ENCODE data around the gene TMEM163.
"Not testable (repeated sequence)": the region's sequence is repeated elsewhere in the genome, so short reads cannot be mapped to it uniquely, and the experiment has no call there.

The TMEM163 gene

GRCh38 chr2:134634054-134634753, 84.6 kb downstream of the TMEM163 start:
- DNase-seq, result no peak
- in situ Hi-C loops (cut with MboI; ENCODE audit: low pct_unique_long_range_greater_than_20kb, low sequenced_read_pairs), result no loop called here

- in situ Hi-C loops (cut with MboI; ENCODE audit: low pct_unique_long_range_greater_than_20kb, low sequenced_read_pairs), result no loop called here
- peak; percentile 9 for DNase-seq
These were observed 88.2 kb downstream of the TMEM163 start for GRCh38 chr2:134630504-134631159.

- DNase-seq, result no peak
- in situ Hi-C loops (cut with MboI; ENCODE audit: low pct_unique_long_range_greater_than_20kb, low sequenced_read_pairs), result no loop called here
These were observed 90.3 kb downstream of the TMEM163 start for GRCh38 chr2:134628453-134628852.

- no peak for DNase-seq
- in situ Hi-C loops (cut with MboI; ENCODE audit: low pct_unique_long_range_greater_than_20kb, low sequenced_read_pairs), result no loop called here
These were observed 92.0 kb downstream of the TMEM163 start for GRCh38 chr2:134626781-134627180.

GRCh38 chr2:134625311-134625710, 93.5 kb downstream of the TMEM163 start:
- in situ Hi-C loops (cut with MboI; ENCODE audit: low pct_unique_long_range_greater_than_20kb, low sequenced_read_pairs), result no loop called here
- DNase-seq, result no peak

GRCh38 chr2:134623796-134624195, 95.0 kb downstream of the TMEM163 start:
- DNase-seq, result peak; percentile 35

GRCh38 chr2:134623046-134623445, 95.8 kb downstream of the TMEM163 start:
- in situ Hi-C loops (cut with MboI; ENCODE audit: low pct_unique_long_range_greater_than_20kb, low sequenced_read_pairs), result no loop called here
- no peak for DNase-seq

More at GRCh38 chr2:134623796-134624195, 95.0 kb downstream of the TMEM163 start:
- in situ Hi-C loops (cut with MboI; ENCODE audit: low pct_unique_long_range_greater_than_20kb, low sequenced_read_pairs), result no loop called here

- in situ Hi-C loops (cut with MboI; ENCODE audit: low pct_unique_long_range_greater_than_20kb, low sequenced_read_pairs), result no loop called here
- no peak for DNase-seq
These were observed 96.7 kb downstream of the TMEM163 start for GRCh38 chr2:134621939-134622705.

- in situ Hi-C loops (cut with MboI; ENCODE audit: low pct_unique_long_range_greater_than_20kb, low sequenced_read_pairs), result no loop called here
- no peak for DNase-seq
These were observed 99.5 kb downstream of the TMEM163 start for GRCh38 chr2:134619250-134619649.

- in situ Hi-C loops (cut with MboI; ENCODE audit: low pct_unique_long_range_greater_than_20kb, low sequenced_read_pairs); DNase-seq: not testable (repeated sequence)
These were observed 103.3 kb downstream of the TMEM163 start for GRCh38 chr2:134615480-134615879.

GRCh38 chr2:134611316-134611715, 107.5 kb downstream of the TMEM163 start:
- in situ Hi-C loops (cut with MboI; ENCODE audit: low pct_unique_long_range_greater_than_20kb, low sequenced_read_pairs), result no loop called here
- no peak for DNase-seq

GRCh38 chr2:134610871-134611270, 107.9 kb downstream of the TMEM163 start:
- no peak for DNase-seq
- in situ Hi-C loops (cut with MboI; ENCODE audit: low pct_unique_long_range_greater_than_20kb, low sequenced_read_pairs), result no loop called here

GRCh38 chr2:134609924-134610513, 108.8 kb downstream of the TMEM163 start:
- in situ Hi-C loops (cut with MboI; ENCODE audit: low pct_unique_long_range_greater_than_20kb, low sequenced_read_pairs), result no loop called here
- DNase-seq, result no peak

GRCh38 chr2:134603966-134604365, 114.8 kb downstream of the TMEM163 start:
- DNase-seq, result no peak
- in situ Hi-C loops (cut with MboI; ENCODE audit: low pct_unique_long_range_greater_than_20kb, low sequenced_read_pairs), result no loop called here

GRCh38 chr2:134602666-134603065, 116.1 kb downstream of the TMEM163 start:
- no peak for DNase-seq
- in situ Hi-C loops (cut with MboI; ENCODE audit: low pct_unique_long_range_greater_than_20kb, low sequenced_read_pairs), result no loop called here

GRCh38 chr2:134601264-134601663, 117.5 kb downstream of the TMEM163 start:
- in situ Hi-C loops (cut with MboI; ENCODE audit: low pct_unique_long_range_greater_than_20kb, low sequenced_read_pairs), result no loop called here
- DNase-seq, result no peak

- no peak for DNase-seq
- in situ Hi-C loops (cut with MboI; ENCODE audit: low pct_unique_long_range_greater_than_20kb, low sequenced_read_pairs), result no loop called here
These were observed 118.6 kb downstream of the TMEM163 start for GRCh38 chr2:134600208-134600607.

GRCh38 chr2:134599236-134599635, 119.6 kb downstream of the TMEM163 start:
- in situ Hi-C loops (cut with MboI; ENCODE audit: low pct_unique_long_range_greater_than_20kb, low sequenced_read_pairs), result no loop called here
- DNase-seq, result no peak

- in situ Hi-C loops (cut with MboI; ENCODE audit: low pct_unique_long_range_greater_than_20kb, low sequenced_read_pairs), result no loop called here
- DNase-seq, result no peak
These were observed 124.4 kb downstream of the TMEM163 start for GRCh38 chr2:134594399-134594798.

- in situ Hi-C loops (cut with MboI; ENCODE audit: low pct_unique_long_range_greater_than_20kb, low sequenced_read_pairs), result no loop called here
- no peak for DNase-seq
These were observed 125.3 kb downstream of the TMEM163 start for GRCh38 chr2:134593519-134593918.

Measured in KBM-7 (cell line).